ENCODE measurements around the gene MAP4K1. TPM values are rescaled to one million over a fixed set of nuclear protein-coding genes. Genes with fewer than 3 reads are reported as not detected.
"Not testable (repeated sequence)": the region's sequence is repeated elsewhere in the genome, so short reads cannot be mapped to it uniquely, and the experiment has no call there.

Gene MAP4K1
- total RNA-seq, 1 donor from 2014 or later, result 284 TPM

GRCh38 chr19:38653028-38653571 lies 35.3 kb upstream of the MAP4K1 start:
- intact Hi-C loops (cut with micrococcal nuclease), result no loop called here

DNA sequence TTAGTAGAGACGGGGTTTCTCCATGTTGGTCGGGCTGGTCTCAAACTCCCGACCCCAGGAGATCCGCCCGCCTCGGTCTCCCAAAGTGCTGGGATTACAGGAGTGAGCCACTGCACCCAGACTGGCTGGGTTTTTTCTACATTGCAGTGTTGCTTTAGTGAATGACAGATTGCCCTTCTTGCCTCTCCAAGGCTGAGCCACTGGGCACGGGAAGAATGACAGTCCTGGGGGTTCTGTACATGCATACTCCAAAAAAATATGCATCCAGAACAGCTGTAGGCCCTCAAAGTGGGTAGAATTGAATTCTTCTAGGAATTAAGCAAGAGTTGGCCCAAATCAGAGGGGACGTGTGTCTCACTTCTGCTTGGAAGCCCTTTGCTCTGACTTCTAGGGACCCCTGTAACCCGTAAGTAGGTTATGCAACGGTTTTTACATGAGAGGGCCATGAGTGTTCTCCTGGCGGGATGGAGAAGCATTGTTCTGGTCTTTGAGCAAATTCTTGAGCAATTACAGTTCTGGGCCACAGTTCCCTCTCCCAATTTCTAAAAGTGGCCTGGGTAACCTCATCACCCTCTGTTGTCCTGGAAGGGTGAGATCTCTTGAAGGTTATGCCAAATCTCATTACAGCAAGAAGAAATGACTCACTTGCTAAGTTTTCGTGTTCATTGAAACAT lies 33.3 kb upstream of the MAP4K1 start:
- intact Hi-C loops (cut with micrococcal nuclease), result no loop called here

DNA sequence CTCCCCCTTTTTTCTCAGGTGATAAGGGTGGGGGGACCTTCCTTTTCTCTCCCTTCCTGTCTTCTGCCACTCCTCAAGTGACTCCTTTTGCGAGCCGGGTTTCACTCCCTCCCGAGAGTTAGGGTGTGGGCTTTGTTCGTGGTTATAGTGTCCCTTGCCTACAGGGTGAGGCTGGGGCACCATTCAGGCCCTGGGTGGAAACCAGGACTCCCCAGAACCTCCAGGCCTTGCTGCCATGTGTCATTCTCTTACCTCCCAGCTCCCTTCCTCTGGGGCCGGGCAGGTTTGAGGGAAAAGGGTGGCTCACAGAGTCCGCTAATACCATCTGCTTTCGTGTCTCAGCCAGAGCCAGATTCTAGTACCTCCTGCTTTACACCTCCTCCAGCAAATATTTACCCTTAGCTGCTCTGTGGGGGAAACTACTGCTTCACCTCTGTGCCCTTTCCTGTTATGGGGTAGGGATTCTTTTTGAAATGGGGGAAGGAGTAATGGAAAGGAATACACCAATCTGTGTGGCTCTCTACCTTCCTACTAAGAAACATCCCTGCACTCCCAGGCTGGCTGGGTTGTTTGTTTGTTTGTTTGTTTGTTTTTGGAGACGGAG lies 32.5 kb upstream of the MAP4K1 start:
- intact Hi-C loops (cut with micrococcal nuclease), result no loop called here

GRCh38 chr19:38649305-38650171 lies 31.8 kb upstream of the MAP4K1 start:
- intact Hi-C loops (cut with micrococcal nuclease), result loop anchor here (5.0 kb wide), 1 partner anchor 203 kb away; no protein-coding TSS in a partner anchor

DNA sequence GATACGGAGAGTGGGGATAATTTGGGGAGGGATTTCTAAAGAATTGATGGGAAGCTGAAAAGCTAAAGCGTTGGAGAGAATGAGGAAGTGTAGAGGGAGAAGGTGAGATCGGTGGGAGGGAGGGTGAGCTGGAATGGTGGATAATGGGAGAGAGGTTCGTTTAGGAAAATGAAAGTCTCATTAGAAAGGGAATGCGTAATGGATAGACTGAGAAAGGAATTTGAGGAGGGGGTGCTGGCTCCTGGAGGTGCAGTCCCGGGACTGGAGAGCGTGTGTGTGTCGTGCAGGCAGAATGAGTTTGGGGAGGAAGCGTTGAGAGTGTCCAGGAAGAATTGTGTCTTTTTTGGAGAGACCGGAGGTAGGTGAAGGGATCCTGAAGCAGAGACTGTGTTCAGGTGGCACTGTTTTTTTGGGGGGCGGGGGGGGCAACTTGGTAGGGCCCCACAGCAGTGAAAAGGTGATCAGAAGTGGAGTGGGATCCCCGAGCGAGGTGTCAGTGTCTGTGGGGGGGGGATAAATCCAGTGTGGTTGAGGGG lies 31.1 kb upstream of the MAP4K1 start:
- intact Hi-C loops (cut with micrococcal nuclease), result loop anchor here (5.0 kb wide), 1 partner anchor 203 kb away; no protein-coding TSS in a partner anchor

DNA sequence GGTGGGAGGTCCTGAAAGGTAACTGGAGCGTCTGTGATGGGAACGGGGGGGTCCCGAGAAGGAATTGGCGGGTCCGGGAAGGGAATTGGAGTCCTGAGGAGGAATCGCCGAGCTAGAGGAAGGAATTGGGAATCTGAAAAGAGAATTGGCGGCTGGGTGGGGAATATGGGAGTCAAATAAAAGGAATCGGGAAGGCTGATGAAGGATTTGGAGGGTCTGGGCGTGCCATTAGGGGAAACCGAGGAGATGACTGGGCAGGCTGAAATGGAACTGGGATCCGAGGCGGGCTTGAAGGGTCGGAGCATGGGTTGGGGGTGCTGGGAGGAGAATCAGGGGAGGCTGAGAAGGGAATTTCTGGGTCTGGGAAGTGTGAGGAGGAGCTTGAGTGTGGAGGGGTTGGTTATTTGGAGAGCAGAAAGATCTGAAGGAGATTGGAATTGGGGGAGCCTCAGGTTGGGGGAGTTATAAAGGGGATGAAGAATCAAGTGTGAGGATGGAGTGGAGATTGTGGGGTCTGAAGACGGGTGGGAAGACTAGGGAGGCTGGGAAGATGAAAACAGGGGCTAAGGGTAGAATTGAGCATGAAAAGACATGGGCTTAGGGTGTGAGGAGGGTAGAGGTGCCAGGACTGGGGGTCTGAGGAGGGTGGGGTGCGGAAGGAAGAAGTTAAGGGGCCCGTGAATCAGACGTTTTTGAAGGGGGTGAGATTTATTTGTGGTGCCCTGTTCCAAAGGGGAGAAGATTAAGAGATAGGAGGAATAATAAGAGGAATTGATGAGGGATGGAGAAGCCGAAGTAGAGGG lies 30.4 kb upstream of the MAP4K1 start:
- intact Hi-C loops (cut with micrococcal nuclease), result loop anchor here (1.0 to 5.0 kb wide), 4 partner anchors 11 to 251 kb away; partner anchors contain the start of genes EIF3K, NFKBIB and SIRT2

DNA sequence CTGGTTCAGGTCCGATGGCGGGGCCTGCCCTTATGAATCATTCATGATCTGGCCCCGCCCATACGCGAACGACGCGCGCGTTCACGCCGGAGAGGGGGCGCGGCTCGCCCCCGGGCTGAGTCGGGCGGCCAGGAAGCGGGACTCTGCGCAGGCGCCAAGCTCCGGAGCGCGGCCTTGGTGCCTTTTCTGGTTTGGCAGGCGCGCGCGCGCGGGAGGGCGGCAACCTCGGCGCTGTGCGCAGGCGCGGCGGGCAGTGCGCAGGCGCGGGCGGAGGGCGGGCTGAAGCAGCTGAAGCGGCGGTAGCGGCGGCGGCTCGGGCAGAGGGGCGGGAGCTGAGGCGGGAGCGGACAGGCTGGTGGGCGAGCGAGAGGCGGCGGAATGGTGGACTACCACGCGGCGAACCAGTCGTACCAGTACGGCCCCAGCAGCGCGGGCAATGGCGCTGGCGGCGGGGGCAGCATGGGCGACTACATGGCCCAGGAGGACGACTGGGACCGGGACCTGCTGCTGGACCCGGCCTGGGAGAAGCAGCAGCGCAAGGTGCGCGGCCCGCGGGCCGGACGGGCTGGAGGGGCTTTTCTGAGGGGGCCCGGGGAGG lies 29.7 kb upstream of the MAP4K1 start, which contains the start of gene ACTN4:
Gene ACTN4 (plus strand): TSS at position 282 of the 598 bp plus-strand sequence. CDS start 97 bp downstream, at position 379.
- intact Hi-C loops (cut with micrococcal nuclease), result loop anchor here (1.0 to 5.0 kb wide), 4 partner anchors 10 to 252 kb away; partner anchors contain the start of genes EIF3K, NFKBIB and SIRT2

GRCh38 chr19:38644719-38645118 lies 27.0 kb upstream of the MAP4K1 start:
- intact Hi-C loops (cut with micrococcal nuclease), result loop anchor here (5.0 kb wide), 1 partner anchor 208 kb away; no protein-coding TSS in a partner anchor

DNA sequence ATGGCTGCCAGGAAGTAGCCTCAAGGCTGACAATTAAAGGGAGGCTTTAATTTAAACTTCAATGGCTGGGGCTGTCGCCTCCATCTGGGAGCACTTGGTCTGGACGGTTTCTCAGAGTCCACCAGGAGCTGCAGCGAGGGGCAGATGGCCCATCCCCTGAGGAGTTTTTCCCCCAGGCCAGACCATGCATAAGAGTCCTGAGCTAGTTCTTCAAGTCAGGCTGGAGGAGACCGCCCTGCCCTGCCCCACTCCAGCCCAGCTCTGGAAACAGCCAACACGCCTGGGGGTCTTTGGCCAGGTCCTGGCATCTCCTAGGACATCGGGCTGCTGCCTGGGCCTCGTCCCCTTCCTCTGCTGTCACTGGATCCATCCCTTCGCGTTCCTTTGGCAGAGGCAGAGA lies 24.4 kb upstream of the MAP4K1 start:
- intact Hi-C loops (cut with micrococcal nuclease), result no loop called here

GRCh38 chr19:38640368-38640767 lies 22.6 kb upstream of the MAP4K1 start:
- intact Hi-C loops (cut with micrococcal nuclease), result no loop called here

GRCh38 chr19:38639679-38640078 lies 21.9 kb upstream of the MAP4K1 start:
- intact Hi-C loops (cut with micrococcal nuclease), result loop anchor here (5.0 kb wide), 1 partner anchor 293 kb away; the partner anchor contains the start of genes MRPS12 and SARS2

DNA sequence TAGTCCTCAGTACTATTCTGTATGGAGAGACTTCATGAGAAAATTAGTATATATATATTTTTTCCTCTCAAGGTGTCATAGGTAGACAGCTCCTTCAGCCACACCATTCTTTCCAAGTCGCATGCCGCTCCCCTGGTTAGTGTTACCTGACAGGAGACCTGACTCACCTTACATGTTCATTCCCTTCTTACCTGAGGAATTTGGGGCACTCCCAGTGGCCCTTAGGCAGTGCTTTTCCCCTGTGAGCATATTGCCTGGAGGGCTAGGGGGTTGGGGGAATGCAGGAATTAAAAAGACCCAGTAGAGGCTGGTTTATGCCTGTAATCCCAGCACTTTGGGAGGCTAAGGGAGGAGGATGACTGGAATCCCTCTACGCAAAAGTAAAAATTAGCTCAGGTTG lies 20.7 kb upstream of the MAP4K1 start:
- intact Hi-C loops (cut with micrococcal nuclease), result loop anchor here (5.0 kb wide), 1 partner anchor 294 kb away; the partner anchor contains the start of genes MRPS12 and SARS2

DNA sequence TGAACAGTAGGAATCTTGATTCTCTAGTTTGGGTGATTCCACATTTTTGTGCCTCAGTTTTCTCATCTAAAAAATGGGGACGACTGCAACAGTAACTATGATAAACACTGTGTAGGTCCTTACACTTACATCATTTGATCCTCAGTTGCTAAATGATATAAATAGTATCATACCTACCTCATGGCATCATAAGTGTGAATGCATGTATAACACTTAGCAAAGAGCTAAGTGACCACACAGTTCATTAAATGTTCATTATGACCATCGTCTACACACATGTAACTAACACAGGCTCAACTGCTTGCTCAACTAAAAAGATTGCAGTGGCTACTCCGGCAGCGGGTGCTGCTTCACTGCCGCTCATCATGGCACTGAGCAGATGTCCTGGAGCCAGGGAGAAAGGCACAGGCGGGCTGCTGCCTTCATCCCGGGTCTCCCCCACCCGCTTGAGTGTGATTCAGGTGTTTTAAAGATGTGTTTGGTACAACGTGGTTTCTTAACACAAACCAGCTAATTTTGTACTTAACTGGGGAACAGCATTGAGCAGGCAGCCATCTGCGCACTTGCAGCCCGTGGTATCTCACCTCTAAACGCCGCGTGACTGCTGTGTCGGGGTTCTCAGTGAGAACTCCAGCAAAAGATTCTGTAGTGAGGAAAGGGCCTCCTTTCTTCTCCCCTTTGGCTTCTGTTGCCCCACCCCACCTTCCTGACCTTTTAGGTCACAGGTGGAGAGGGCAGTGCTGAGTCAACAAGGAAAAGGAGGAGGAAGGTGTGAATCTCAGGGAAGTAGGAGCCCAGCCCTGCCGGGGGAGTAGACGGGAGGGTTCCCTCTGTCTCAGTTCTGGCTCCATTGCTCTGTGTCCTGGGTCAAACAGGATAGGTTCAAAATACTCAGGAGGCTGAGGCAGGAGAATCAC lies 18.0 kb upstream of the MAP4K1 start:
- intact Hi-C loops (cut with micrococcal nuclease), result loop anchor here (1.0 to 5.0 kb wide), 3 partner anchors 51 to 297 kb away; partner anchors contain the start of genes MRPS12 and SARS2

- intact Hi-C loops (cut with micrococcal nuclease), result loop anchor here (1.0 to 5.0 kb wide), 2 partner anchors 120 to 297 kb away; partner anchors contain the start of genes MRPS12 and SARS2
Observed at GRCh38 chr19:38634757-38635482, 17.2 kb upstream of the MAP4K1 start.

DNA sequence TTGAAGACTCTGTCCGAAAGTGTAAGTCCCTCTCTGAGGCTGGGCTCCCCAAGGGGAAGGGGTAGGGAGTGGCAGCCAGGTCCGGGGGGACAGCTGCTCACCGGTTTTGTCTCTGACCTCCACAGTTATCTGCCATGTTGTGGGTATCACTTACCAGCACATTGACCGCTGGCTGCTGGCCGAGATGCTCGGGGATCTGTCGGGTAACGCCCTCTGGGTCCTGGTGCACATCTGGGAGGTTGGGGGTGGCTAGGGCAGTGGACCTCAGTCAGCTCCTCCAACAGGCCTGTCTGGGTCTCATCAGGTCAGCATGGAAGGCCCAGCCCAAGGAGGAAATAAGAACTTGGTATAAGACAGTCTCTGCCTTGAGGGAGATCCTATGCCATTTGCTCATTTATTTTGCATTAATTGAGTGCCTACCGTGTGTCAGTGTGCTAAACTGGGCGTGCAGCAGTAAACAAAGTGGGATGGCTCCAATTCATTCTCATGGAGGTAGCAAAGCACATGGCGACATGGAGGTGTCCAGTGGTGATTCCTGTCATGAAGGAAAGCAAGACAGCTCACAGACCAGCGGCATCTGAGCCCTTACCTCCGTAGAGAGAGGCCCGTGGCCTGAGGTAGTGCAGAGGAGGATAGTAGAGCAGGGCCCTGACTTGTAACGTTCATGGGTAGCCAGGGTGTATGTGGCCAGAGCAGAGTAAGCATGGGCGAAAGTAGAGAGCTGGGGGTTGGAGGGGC lies 14.9 kb upstream of the MAP4K1 start:
- intact Hi-C loops (cut with micrococcal nuclease), result no loop called here

DNA sequence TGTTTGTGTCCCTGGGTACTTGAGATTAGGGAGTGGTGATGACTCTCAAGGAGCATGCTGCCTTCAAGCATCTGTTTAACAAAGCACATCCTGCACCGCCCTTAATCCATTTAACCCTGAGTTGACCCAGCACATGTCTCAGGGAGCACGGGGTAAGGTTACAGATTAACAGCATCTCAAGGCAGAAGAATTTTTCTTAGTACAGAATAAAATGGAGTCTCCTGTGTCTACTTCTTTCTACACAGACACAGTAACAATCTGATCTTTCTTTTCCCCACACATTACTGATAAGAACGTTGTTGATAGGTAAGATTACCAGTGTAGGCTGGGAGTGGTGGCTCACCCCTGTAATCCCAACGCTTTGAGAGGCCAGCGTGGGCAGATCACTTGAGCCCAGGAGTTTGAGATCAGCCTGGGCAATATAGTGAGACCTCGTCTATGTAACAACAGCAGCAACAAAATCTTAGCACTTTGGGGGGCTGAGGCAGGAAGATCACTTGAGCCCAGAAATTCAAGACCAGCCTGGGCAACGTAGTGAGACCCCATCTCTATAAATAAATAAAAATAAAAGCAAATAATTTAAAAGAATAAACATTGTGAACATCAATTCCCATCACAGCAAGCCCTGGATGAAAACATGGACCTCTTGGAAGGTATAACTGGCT lies 14.2 kb upstream of the MAP4K1 start:
- intact Hi-C loops (cut with micrococcal nuclease), result not testable (repeated sequence)

Measured in T-helper 2 cell treated with Interferon-gamma antibody and Interleukin-4, amounts not matched to agents 100 ng/mL and 5 ng/mL, for 36 hours (primary cell).